Measurements from ENCODE around the gene TAF11.

The TAF11 gene

GRCh38 chr6:34865107-34865506 lies 22.7 kb downstream of the TAF11 start:
- TF ChIP-seq CTCF (conservative IDR thresholded peaks at IDR 0.05; ENCODE audit: low read length) = no peak
- no peak overlapping the region for H3K4me3 ChIP-seq (ENCODE audit: low read length)
- no peak for DNase-seq (ENCODE audit: low read depth)

GRCh38 chr6:34864007-34864406 lies 23.8 kb downstream of the TAF11 start:
- H3K4me3 ChIP-seq (ENCODE audit: low read length) = no peak overlapping the region
- no peak for TF ChIP-seq CTCF (conservative IDR thresholded peaks at IDR 0.05; ENCODE audit: low read length)
- DNase-seq (ENCODE audit: low read depth) = no peak

GRCh38 chr6:34860776-34861175 lies 27.1 kb downstream of the TAF11 start:
- no peak overlapping the region for H3K4me3 ChIP-seq (ENCODE audit: low read length)
- no peak for TF ChIP-seq CTCF (conservative IDR thresholded peaks at IDR 0.05; ENCODE audit: low read length)
- no peak for DNase-seq (ENCODE audit: low read depth)

- no peak for TF ChIP-seq CTCF (conservative IDR thresholded peaks at IDR 0.05; ENCODE audit: low read length)
- no peak for DNase-seq (ENCODE audit: low read depth)
Observed at GRCh38 chr6:34859951-34860350, 27.9 kb downstream of the TAF11 start.

GRCh38 chr6:34858681-34859080 lies 29.2 kb downstream of the TAF11 start:
- TF ChIP-seq CTCF (conservative IDR thresholded peaks at IDR 0.05; ENCODE audit: low read length) = no peak
- DNase-seq (ENCODE audit: low read depth) = no peak
- no peak overlapping the region for H3K4me3 ChIP-seq (ENCODE audit: low read length)

More at GRCh38 chr6:34859951-34860350, 27.9 kb downstream of the TAF11 start:
- H3K4me3 ChIP-seq (ENCODE audit: low read length) = no peak overlapping the region

GRCh38 chr6:34855463-34855862 lies 32.4 kb downstream of the TAF11 start:
- TF ChIP-seq CTCF (conservative IDR thresholded peaks at IDR 0.05; ENCODE audit: low read length) = no peak
- H3K4me3 ChIP-seq (ENCODE audit: low read length) = no peak overlapping the region
- no peak for DNase-seq (ENCODE audit: low read depth)

- peak; percentile 31 for DNase-seq (ENCODE audit: low read depth)
- H3K4me3 ChIP-seq (ENCODE audit: low read length) = no peak overlapping the region
- no peak for TF ChIP-seq CTCF (conservative IDR thresholded peaks at IDR 0.05; ENCODE audit: low read length)
Observed at GRCh38 chr6:34852406-34853085, 35.3 kb downstream of the TAF11 start.

Data from AG10803 (cell line).